Activated naive CD8-positive, alpha-beta T cell treated with anti-CD3 and anti-CD28 coated beads for 36 hours (primary cell): ENCODE data around the gene SORCS3. TPM values are rescaled to one million over a fixed set of nuclear protein-coding genes. Genes with fewer than 3 reads are reported as not detected.

Experiments used
- DNase-seq: peaks from one replicate; pipeline ENCODE4 v3.0.0; 2021
- H3K27ac Mint-ChIP-seq: one replicate; pipeline ENCODE4 v1.8.0; 2022; ENCODE audit warnings: mild to moderate bottlenecking, moderate library complexity, mixed read lengths
- H3K27me3 Mint-ChIP-seq: one replicate; pipeline ENCODE4 v1.8.0; 2022; ENCODE audit warnings: mild to moderate bottlenecking, mixed read lengths
- H3K36me3 Mint-ChIP-seq: one replicate; pipeline ENCODE4 v1.8.0; 2021; ENCODE audit warnings: mild to moderate bottlenecking, mixed read lengths
- H3K4me1 Mint-ChIP-seq: one replicate; pipeline ENCODE4 v1.8.0; 2021; ENCODE audit warnings: mixed read lengths
- H3K4me3 Mint-ChIP-seq: one replicate; pipeline ENCODE4 v1.8.0; 2022; ENCODE audit warnings: mild to moderate bottlenecking, moderate library complexity, mixed read lengths
- H3K9me3 Mint-ChIP-seq: one replicate; pipeline ENCODE4 v1.8.0; 2022; ENCODE audit warnings: mixed read lengths
- total RNA-seq, 2 experiments: library from RNA; stranded (reverse); gene quantifications; one replicate each; pipeline ENCODE4 v1.2.3, GENCODE V29; 2021

The SORCS3 gene
- total RNA-seq, 2 experiments from 2014 or later, result not detected

- H3K27me3 Mint-ChIP-seq, result peaks cover 11% of the 10 kb centered on the region
- no peaks in the 10 kb centered on the region for H3K36me3 Mint-ChIP-seq
- no peak overlapping the region for H3K27ac Mint-ChIP-seq
- H3K4me1 Mint-ChIP-seq, result no peaks in the 10 kb centered on the region
- DNase-seq, result no peak
- H3K9me3 Mint-ChIP-seq, result no peaks in the 10 kb centered on the region
- H3K4me3 Mint-ChIP-seq, result no peak overlapping the region
Observed at GRCh38 chr10:104766341-104766740, 125.3 kb downstream of the SORCS3 start.

- H3K4me1 Mint-ChIP-seq, result no peaks in the 10 kb centered on the region
- H3K36me3 Mint-ChIP-seq, result no peaks in the 10 kb centered on the region
- H3K27ac Mint-ChIP-seq, result no peak overlapping the region
- no peak for DNase-seq
- H3K27me3 Mint-ChIP-seq, result peaks cover 11% of the 10 kb centered on the region
- no peak overlapping the region for H3K4me3 Mint-ChIP-seq
- H3K9me3 Mint-ChIP-seq, result no peaks in the 10 kb centered on the region
Observed at GRCh38 chr10:104767282-104767681, 126.2 kb downstream of the SORCS3 start.

- Mint-ChIP-seq H3K9me3 (no peaks in the 10 kb centered on the region), H3K27me3 (peaks cover 11% of the 10 kb centered on the region), H3K4me1 (no peaks in the 10 kb centered on the region), H3K36me3 (no peaks in the 10 kb centered on the region), H3K27ac (no peak overlapping the region), H3K4me3 (no peak overlapping the region)
- DNase-seq, result no peak
Observed at GRCh38 chr10:104767745-104768144, 126.7 kb downstream of the SORCS3 start.

GRCh38 chr10:104773105-104773504 lies 132.0 kb downstream of the SORCS3 start:
- no peak for DNase-seq
- H3K36me3 Mint-ChIP-seq, result no peaks in the 10 kb centered on the region
- peaks cover 9% of the 10 kb centered on the region for H3K27me3 Mint-ChIP-seq
- no peaks in the 10 kb centered on the region for H3K9me3 Mint-ChIP-seq
- no peak overlapping the region for H3K4me3 Mint-ChIP-seq
- H3K27ac Mint-ChIP-seq, result no peak overlapping the region
- no peaks in the 10 kb centered on the region for H3K4me1 Mint-ChIP-seq

- no peaks in the 10 kb centered on the region for H3K4me1 Mint-ChIP-seq
- H3K9me3 Mint-ChIP-seq, result no peaks in the 10 kb centered on the region
- no peak overlapping the region for H3K27ac Mint-ChIP-seq
- no peak overlapping the region for H3K4me3 Mint-ChIP-seq
- H3K36me3 Mint-ChIP-seq, result no peaks in the 10 kb centered on the region
- DNase-seq, result no peak
- peaks cover 9% of the 10 kb centered on the region for H3K27me3 Mint-ChIP-seq
Observed at GRCh38 chr10:104774234-104774633, 133.1 kb downstream of the SORCS3 start.

- Mint-ChIP-seq H3K4me3 (no peak overlapping the region), H3K9me3 (no peaks in the 10 kb centered on the region), H3K27me3 (peaks cover 15% of the 10 kb centered on the region), H3K4me1 (no peaks in the 10 kb centered on the region), H3K36me3 (no peaks in the 10 kb centered on the region), H3K27ac (no peak overlapping the region)
- no peak for DNase-seq
Observed at GRCh38 chr10:104777086-104777799, 136.2 kb downstream of the SORCS3 start.

GRCh38 chr10:104778371-104778770 lies 137.3 kb downstream of the SORCS3 start:
- H3K4me1 Mint-ChIP-seq, result no peaks in the 10 kb centered on the region

GRCh38 chr10:104779701-104780100 lies 138.6 kb downstream of the SORCS3 start:
- Mint-ChIP-seq H3K27me3 (peaks cover 6% of the 10 kb centered on the region), H3K27ac (no peak overlapping the region), H3K36me3 (no peaks in the 10 kb centered on the region), H3K9me3 (no peaks in the 10 kb centered on the region), H3K4me1 (no peaks in the 10 kb centered on the region), H3K4me3 (no peak overlapping the region)
- no peak for DNase-seq

More at GRCh38 chr10:104778371-104778770, 137.3 kb downstream of the SORCS3 start:
- Mint-ChIP-seq H3K9me3 (no peaks in the 10 kb centered on the region), H3K27ac (no peak overlapping the region), H3K27me3 (peaks cover 15% of the 10 kb centered on the region), H3K36me3 (no peaks in the 10 kb centered on the region), H3K4me3 (no peak overlapping the region)
- no peak for DNase-seq

GRCh38 chr10:104780165-104780564 lies 139.1 kb downstream of the SORCS3 start:
- DNase-seq, result no peak
- peaks cover 6% of the 10 kb centered on the region for H3K27me3 Mint-ChIP-seq
- no peaks in the 10 kb centered on the region for H3K9me3 Mint-ChIP-seq
- H3K36me3 Mint-ChIP-seq, result no peaks in the 10 kb centered on the region
- no peak overlapping the region for H3K27ac Mint-ChIP-seq
- no peak overlapping the region for H3K4me3 Mint-ChIP-seq
- no peaks in the 10 kb centered on the region for H3K4me1 Mint-ChIP-seq

GRCh38 chr10:104780946-104781595 lies 140.0 kb downstream of the SORCS3 start:
- no peak overlapping the region for H3K27ac Mint-ChIP-seq
- H3K4me1 Mint-ChIP-seq, result no peaks in the 10 kb centered on the region
- DNase-seq, result no peak
- peaks cover 10% of the 10 kb centered on the region for H3K27me3 Mint-ChIP-seq
- no peaks in the 10 kb centered on the region for H3K9me3 Mint-ChIP-seq
- no peaks in the 10 kb centered on the region for H3K36me3 Mint-ChIP-seq
- H3K4me3 Mint-ChIP-seq, result no peak overlapping the region

GRCh38 chr10:104784452-104784851 lies 143.4 kb downstream of the SORCS3 start:
- H3K27ac Mint-ChIP-seq, result no peak overlapping the region
- no peaks in the 10 kb centered on the region for H3K9me3 Mint-ChIP-seq
- H3K4me3 Mint-ChIP-seq, result no peak overlapping the region
- peaks cover 10% of the 10 kb centered on the region for H3K27me3 Mint-ChIP-seq
- H3K4me1 Mint-ChIP-seq, result no peaks in the 10 kb centered on the region
- no peaks in the 10 kb centered on the region for H3K36me3 Mint-ChIP-seq
- no peak for DNase-seq

- Mint-ChIP-seq H3K36me3 (no peaks in the 10 kb centered on the region), H3K9me3 (no peaks in the 10 kb centered on the region), H3K4me1 (no peaks in the 10 kb centered on the region), H3K4me3 (no peak overlapping the region), H3K27me3 (peaks cover 9% of the 10 kb centered on the region), H3K27ac (no peak overlapping the region)
- DNase-seq, result no peak
Observed at GRCh38 chr10:104791471-104791870, 150.4 kb downstream of the SORCS3 start.

- Mint-ChIP-seq H3K27me3 (peaks cover 9% of the 10 kb centered on the region), H3K9me3 (peaks cover 2% of the 10 kb centered on the region), H3K27ac (no peak overlapping the region), H3K4me3 (no peak overlapping the region), H3K36me3 (no peaks in the 10 kb centered on the region), H3K4me1 (no peaks in the 10 kb centered on the region)
- DNase-seq, result no peak
Observed at GRCh38 chr10:104795411-104795810, 154.3 kb downstream of the SORCS3 start.

GRCh38 chr10:104796823-104797222 lies 155.7 kb downstream of the SORCS3 start:
- Mint-ChIP-seq H3K27ac (no peak overlapping the region), H3K4me1 (no peaks in the 10 kb centered on the region), H3K9me3 (peaks cover 2% of the 10 kb centered on the region), H3K27me3 (peaks cover 9% of the 10 kb centered on the region), H3K36me3 (no peaks in the 10 kb centered on the region), H3K4me3 (no peak overlapping the region)
- no peak for DNase-seq

- Mint-ChIP-seq H3K4me3 (no peak overlapping the region), H3K36me3 (no peaks in the 10 kb centered on the region), H3K4me1 (no peaks in the 10 kb centered on the region), H3K27ac (no peak overlapping the region), H3K9me3 (peaks cover 2% of the 10 kb centered on the region), H3K27me3 (no peaks in the 10 kb centered on the region)
- DNase-seq, result no peak
Observed at GRCh38 chr10:104802941-104803340, 161.9 kb downstream of the SORCS3 start.

- Mint-ChIP-seq H3K4me3 (no peak overlapping the region), H3K9me3 (no peaks in the 10 kb centered on the region), H3K27me3 (no peaks in the 10 kb centered on the region), H3K27ac (no peak overlapping the region), H3K36me3 (no peaks in the 10 kb centered on the region), H3K4me1 (no peaks in the 10 kb centered on the region)
- no peak for DNase-seq
Observed at GRCh38 chr10:104804880-104805279, 163.8 kb downstream of the SORCS3 start.
